ENCODE measurements around the gene HSPH1.
"Not testable (repeated sequence)": the region's sequence is repeated elsewhere in the genome, so short reads cannot be mapped to it uniquely, and the experiment has no call there.

HSPH1 gene

DNA sequence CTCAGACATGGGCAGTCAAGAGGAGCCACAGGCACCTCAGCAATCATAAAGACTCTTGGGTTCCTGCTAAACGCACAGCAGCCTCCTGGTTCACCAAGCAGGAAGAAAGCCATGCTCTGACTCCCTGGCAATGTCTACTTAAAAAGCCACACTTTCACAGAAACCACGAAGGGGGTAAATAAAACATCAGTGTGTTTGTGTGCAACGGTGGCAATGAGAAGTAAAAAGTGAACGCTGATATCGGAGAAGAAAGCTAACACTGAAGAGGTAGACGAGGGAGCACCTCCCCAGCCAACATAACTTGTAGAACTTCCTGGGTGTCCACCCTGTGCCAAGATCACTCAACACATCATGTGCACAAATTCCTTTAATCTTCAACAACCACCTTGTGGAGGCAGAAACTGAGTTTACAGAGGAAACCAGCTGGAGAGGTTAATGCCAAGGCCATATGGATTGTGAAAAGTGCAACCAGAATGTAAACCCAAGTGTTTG, 30.2 kb downstream of the HSPH1 start:
- DNase-seq (ENCODE audit: low read depth): no peak

DNA sequence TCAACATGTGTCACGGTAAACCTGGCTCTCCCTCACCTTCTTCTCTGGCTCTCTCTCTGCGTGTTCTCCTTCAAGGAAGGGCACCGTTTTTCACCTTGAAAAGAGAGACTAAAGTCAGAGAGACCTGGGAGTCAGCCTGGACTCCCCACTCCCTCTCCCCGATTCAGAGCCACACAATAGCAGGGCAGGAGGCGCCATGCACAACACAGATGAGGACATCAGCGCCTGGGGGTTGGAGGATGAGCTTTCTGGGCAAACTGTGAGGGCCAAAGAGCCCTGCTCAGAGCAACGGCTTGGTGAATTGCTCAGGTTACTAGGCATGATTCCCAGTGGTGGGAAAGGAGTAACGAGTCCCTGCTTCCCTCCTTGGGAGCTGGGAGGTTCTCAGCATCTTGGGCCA, 32.3 kb downstream of the HSPH1 start:
- DNase-seq (ENCODE audit: low read depth): no peak

- DNase-seq (ENCODE audit: low read depth): no peak
These were observed 37.5 kb downstream of the HSPH1 start for GRCh38 chr13:31124204-31124603.

GRCh38 chr13:31122544-31123260, 39.0 kb downstream of the HSPH1 start:
- no peak for DNase-seq (ENCODE audit: low read depth)

DNA sequence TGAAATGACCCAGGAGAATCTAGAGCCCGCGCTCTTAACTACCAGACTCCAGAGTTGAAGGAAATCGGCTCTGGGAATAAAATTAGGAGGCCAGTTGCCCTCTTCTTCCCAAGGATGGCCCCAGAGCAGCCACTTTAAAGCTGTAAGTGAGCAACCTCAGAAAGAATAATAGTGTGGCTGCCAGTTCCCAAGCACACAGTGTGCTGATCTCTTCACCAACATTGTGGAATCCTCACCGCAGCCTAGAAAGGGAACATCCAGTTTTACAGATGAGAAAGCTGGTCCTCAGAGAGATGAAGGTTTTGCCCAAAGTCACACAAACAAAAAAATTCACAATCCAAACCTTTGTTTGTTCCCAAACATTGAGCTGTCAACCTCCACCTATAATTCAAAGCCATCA, 39.6 kb downstream of the HSPH1 start:
- no peak for DNase-seq (ENCODE audit: low read depth)

GRCh38 chr13:31121379-31122140, 40.1 kb downstream of the HSPH1 start:
- no peak for DNase-seq (ENCODE audit: low read depth)

DNA sequence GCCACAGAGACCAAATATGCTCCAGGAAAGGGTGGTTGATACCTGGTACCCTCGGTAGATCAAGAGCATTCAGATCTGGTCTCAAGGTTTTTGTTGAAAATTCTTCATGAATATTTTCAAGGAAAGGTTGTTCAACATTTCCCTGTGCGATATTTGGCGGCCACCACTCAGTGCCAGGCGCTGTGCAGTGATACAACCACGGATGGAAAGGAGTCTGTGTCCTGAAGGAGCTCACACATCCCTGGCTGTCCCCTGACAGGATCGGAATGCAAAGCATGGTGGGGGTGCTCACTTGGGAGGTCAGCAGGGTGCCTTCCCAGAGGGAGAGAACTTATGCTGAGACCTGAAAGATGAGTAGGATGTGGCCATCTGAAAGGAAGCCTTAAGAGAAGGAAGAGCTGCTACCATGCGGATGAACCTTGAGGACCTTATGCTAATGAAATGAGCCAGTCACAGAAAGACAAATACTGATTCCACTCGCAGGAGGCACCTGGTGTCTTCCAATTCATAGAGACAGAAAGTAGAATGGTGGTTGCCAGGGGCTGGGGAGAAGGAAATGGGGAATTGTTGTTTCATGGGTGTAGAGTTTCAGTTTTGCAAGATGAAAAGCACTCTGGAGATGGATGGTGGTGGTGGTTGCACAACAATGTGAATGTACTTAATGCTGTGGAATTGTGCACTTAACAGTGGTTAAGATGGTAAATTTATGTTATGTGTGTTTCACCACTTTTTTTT, 41.6 kb downstream of the HSPH1 start:
- DNase-seq (ENCODE audit: low read depth): no peak

DNA sequence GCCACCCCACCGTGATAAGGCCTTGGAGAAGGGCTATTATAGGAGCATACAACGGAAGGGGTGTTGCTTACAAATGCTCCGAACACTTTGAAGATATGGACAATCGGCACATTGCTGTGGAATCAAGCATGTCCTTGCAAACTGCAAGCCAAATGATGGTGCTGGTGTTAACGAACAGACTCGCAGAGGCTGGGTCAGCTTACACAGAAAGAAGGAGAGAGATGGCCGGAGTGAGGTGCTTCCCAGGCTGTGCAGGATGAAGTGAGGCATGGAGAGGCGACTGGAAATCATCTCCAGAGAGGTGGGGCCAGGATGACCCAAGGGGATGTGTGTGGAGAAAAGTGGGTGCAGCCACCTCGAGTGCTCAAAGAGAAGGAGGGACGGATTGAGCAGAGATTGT, 42.2 kb downstream of the HSPH1 start:
- DNase-seq (ENCODE audit: low read depth): no peak

- DNase-seq (ENCODE audit: low read depth): no peak
These were observed 45.5 kb downstream of the HSPH1 start for GRCh38 chr13:31116224-31116623.

DNA sequence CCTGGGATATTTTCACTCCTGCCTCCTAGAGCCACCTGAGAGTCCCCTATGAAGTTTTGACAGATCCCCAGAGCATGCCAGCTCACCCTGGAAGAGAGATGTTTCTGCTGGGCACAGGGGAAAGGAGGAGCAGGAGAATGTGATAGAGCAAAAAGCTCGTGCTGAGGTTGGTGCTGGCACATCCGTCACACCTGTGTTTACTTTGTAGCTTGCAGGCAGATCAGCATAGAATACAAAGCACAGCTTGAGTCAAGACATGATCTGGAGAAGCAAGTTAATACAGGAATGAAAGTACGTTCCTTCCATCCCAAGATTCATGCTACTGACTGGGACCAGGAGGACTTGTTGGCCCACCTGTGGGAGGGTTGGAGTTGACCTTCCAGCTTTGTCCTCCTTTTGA, 46.1 kb downstream of the HSPH1 start:
- no peak for DNase-seq (ENCODE audit: low read depth)

- DNase-seq (ENCODE audit: low read depth): no peak
These were observed 47.1 kb downstream of the HSPH1 start for GRCh38 chr13:31114641-31115040.

DNA sequence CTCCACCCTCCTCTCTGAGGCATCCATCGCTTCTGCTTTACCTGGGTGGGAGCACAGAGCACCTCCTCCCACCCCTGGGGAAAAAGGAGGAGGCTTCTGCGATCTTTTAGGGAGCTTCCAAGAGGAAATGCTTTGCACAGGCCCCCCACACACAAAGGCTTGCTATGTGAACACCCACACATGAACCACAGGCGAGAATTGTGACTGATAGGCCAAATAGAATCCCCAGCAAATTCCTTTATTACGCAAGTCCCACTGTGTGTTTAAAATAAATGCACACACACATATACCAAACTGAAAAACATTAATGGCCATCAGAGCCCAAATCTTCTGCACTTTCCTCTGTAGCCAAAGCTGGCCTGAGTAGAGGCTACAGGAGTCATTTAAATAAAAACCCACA, 50.6 kb downstream of the HSPH1 start:
- no peak for DNase-seq (ENCODE audit: low read depth)

GRCh38 chr13:31110617-31111016, 51.1 kb downstream of the HSPH1 start:
- DNase-seq (ENCODE audit: low read depth): no peak

GRCh38 chr13:31110169-31110568, 51.5 kb downstream of the HSPH1 start:
- DNase-seq (ENCODE audit: low read depth): no peak

DNA sequence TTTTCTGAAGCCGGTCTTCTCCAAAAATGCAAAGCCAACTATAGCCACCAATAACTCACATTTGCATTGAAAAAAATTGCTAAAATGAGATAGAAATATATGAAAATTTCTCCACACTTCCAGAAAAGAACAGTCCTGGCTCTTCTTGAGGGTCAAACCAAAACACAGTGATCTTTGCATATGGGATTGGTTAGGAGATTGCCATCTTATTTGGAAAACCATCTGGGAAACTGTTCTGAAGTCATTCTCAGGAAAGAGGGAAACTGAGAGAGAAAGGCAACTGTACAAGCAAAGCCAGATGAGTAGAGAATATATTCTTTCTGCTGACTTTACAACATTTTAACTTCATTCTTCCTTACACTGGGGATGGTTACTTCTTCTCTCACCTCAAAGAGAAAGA, 54.6 kb downstream of the HSPH1 start:
- DNase-seq (ENCODE audit: low read depth): no peak

DNA sequence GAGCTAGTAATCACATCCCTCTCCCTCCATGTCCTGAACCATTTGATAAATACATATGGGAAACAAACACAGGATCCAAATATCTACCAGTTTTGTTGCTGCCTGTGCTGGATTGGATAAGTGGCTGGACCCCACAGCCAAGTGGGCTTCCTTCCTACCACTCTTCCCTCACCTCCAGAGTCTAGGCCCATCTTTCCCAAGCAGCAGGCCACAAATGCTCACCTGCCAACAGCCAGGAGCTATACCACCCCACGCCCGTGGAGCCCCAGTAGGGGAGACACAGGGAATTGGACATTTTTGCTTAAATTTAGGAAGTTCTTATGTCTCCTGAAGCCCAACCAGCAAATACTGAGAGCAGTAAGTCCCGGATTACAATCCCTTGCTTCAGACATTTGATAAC, 55.8 kb downstream of the HSPH1 start:
- no peak for DNase-seq (ENCODE audit: low read depth)

DNA sequence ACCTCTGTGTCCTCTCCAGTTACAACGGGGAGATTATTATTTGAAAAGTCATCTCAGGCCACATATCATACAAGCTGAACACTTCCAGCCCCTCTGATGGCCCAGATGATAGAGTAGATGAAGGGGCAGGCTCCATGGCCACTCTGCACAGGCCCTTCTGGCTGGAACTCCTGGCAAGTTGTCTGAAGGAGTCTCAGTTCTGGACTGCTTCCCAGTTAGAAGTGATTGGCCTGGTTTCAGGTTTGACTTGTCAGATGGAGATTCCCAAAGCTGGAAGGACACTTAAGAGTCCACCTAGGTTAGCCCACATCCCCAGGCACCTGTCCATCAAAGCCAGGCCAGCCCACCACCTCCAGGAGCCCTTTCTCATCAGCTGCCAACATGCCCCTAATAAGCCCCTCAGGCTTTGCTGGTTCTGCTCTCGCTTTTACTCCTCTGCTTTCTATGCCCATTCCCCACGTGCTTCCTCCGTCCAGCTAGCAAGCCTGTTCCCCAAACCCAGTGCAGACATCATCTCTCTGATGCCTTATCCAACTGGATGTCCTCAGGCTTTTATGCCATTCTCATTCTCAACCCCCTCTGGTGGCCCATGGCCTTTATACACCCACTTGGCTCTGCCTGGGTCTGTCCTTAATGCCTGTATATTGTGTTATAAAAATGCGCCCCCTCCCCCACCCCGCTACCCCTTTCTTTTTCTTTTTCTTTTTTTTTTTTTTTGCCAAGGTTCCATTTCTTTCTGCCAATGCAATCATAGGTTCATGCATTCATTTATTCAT, 56.5 kb downstream of the HSPH1 start:
- DNase-seq (ENCODE audit: low read depth): no peak

DNA sequence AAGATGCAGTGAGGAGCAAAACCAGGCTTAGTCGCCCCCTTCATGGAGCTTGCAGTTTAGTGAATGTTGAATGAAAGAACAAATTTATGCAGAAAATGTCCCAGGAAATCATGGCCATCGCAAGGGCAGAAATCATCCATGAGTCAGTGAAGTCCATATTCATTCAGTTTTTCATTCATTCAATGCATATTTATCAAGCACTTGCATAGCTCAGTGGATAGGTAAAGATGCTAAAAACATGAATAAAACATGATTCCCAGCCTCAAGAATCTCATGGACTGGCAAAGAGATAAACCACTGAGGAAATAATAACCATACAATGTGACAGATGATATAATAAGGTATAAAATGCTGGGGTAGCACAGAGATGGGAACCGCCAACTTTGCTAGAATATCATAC, 58.8 kb downstream of the HSPH1 start:
- no peak for DNase-seq (ENCODE audit: low read depth)

DNA sequence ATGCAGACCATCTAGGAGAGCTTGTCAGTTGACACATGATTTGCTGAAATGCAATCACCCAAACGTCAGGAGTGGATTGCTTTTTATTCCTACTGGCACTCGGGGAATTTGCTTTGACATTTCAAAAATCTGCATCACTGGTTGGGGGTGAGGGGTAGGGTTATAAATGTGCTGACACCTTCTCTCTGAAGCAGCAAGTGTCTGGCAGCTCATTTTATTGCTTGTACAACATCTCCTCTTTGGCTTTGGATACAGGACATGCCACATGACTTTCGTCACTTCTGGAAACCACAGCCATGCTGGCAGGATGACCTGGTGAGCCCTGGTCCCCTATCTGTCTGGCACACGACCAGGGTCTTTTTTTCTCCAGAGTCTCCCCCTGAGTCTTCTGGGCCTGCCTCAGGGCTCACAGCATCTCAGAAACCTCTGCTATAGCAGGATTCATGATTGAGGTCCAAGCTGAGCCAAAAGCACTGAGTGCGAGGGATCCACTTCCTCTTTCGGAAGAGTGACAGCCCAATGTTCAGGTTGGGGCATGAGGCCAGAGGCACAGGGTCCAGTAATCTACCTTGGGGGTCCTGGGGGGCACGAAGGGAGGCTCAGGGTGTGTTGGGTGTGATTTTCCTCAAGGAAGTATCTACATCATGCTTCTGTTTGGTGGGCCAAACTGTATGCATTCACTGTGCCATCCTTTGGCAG, 60.1 kb downstream of the HSPH1 start:
- no peak for DNase-seq (ENCODE audit: low read depth)

GRCh38 chr13:31100721-31101120, 61.0 kb downstream of the HSPH1 start:
- no peak for DNase-seq (ENCODE audit: low read depth)

DNA sequence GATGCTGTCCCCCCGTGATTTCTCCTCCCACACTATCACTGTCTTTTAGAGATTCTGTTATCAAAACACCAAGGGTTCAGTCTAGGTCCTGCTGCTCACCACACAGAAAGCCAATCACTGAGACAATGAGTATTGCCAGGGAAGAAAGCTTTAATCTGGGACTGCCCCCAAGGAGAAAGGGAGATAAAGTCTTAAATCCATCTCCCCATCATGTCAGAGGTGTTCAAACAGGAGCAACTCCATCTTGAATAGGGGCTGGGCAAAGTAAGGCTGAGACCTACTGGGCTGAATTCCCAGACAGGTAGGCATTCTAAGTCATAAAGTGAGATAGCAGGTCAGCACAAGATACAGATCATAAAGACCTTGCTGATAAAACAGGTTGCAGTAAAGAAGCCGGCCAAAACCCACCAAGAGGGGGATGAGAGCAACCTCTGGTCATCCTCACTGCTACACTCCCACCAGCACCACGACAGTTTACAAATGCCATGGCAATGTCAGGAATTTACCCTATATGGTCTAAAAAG, 63.7 kb downstream of the HSPH1 start:
- not testable (repeated sequence) for DNase-seq (ENCODE audit: low read depth)

Measured in stimulated activated CD8-positive, alpha-beta memory T cell treated with anti-CD3 and anti-CD28 coated beads, Interleukin-15, amount 100 ng/mL, for 1 hour (primary cell).